Mesendoderm (in vitro differentiated cells): ENCODE data around the gene PTGDR2.

Source experiments
- DNase-seq: peaks from one replicate; pipeline ENCODE4 v3.0.0; 2013
- H2AK5ac ChIP-seq: 2 replicates; pipeline ENCODE4 v1.6.1; 2013; ENCODE audit warnings: low read length, inconsistent platforms
- H2BK120ac ChIP-seq: 2 replicates; pipeline ENCODE4 v1.6.1; 2013; ENCODE audit warnings: low read depth, mild to moderate bottlenecking, low read length, moderate library complexity, mixed read lengths
- H2BK15ac ChIP-seq: replicated peaks from 2 replicates; pipeline ENCODE4 v1.6.1; 2013; ENCODE audit warnings: low read depth, mild to moderate bottlenecking, moderate library complexity
- H2BK5ac ChIP-seq: 2 replicates; pipeline ENCODE4 v1.6.1; 2013; ENCODE audit warnings: low read length, inconsistent platforms
- H3K18ac ChIP-seq: 2 replicates; pipeline ENCODE4 v1.6.1; 2013; ENCODE audit warnings: mild to moderate bottlenecking, low read length, mixed read lengths
- H3K23ac ChIP-seq: one replicate; pipeline ENCODE4 v1.6.1; 2013; ENCODE audit warnings: low read length
- H3K27ac ChIP-seq: 2 replicates; pipeline ENCODE4 v1.5.1; 2013; ENCODE audit warnings: low read depth, mild to moderate bottlenecking, inconsistent platforms, low read length, moderate library complexity
- H3K27me3 ChIP-seq: 2 replicates; pipeline ENCODE4 v1.6.1; 2013; ENCODE audit warnings: low read length, control low read depth, mild to moderate bottlenecking, inconsistent platforms; ENCODE audit not compliant: insufficient read depth, poor library complexity
- H3K36me3 ChIP-seq: 2 replicates; pipeline ENCODE4 v1.6.1; 2013; ENCODE audit warnings: low read length, inconsistent platforms; ENCODE audit not compliant: control insufficient read depth, insufficient read depth
- H3K4ac ChIP-seq: one replicate; pipeline ENCODE4 v1.6.1; 2013; ENCODE audit warnings: low read depth, mild to moderate bottlenecking, low read length, moderate library complexity
- H3K4me1 ChIP-seq: 2 replicates; pipeline ENCODE4 v1.6.1; 2013; ENCODE audit warnings: low read depth, low read length, inconsistent platforms; ENCODE audit not compliant: control insufficient read depth
- H3K4me2 ChIP-seq: 2 replicates; pipeline ENCODE4 v1.6.1; 2013; ENCODE audit warnings: low read length
- H3K4me3 ChIP-seq: 2 replicates; pipeline ENCODE4 v1.5.1; 2013; ENCODE audit warnings: mild to moderate bottlenecking, low read length
- H3K56ac ChIP-seq: one replicate; pipeline ENCODE4 v1.6.1; 2013; ENCODE audit warnings: low read length
- H3K79me1 ChIP-seq: 2 replicates; pipeline ENCODE4 v1.6.1; 2013; ENCODE audit warnings: low read length, inconsistent platforms
- H3K79me2 ChIP-seq: 2 replicates; pipeline ENCODE4 v1.6.1; 2013; ENCODE audit warnings: mild to moderate bottlenecking, low read length; ENCODE audit not compliant: control insufficient read depth, insufficient read depth
- H3K9ac ChIP-seq: 2 replicates; pipeline ENCODE4 v1.6.1; 2013; ENCODE audit warnings: low read length, inconsistent platforms
- H4K5ac ChIP-seq: one replicate; pipeline ENCODE4 v1.6.1; 2013; ENCODE audit warnings: low read length
- H4K8ac ChIP-seq: one replicate; pipeline ENCODE4 v1.6.1; 2013; ENCODE audit warnings: low read depth, mild to moderate bottlenecking, control low read depth, low read length, moderate library complexity
- WGBS: extraction: QIAGEN DNeasy Blood & Tissue Kit; methylation state at CpG from one replicate; pipeline ENCODE4 v1.1.7; 2013; ENCODE audit warnings: low lambda C conversion rate, missing lambda C conversion rate; ENCODE audit not compliant: insufficient coverage; ENCODE audit errors: extremely low coverage; 5-methylcytosine and 5-hydroxymethylcytosine counted together

The PTGDR2 gene

DNA sequence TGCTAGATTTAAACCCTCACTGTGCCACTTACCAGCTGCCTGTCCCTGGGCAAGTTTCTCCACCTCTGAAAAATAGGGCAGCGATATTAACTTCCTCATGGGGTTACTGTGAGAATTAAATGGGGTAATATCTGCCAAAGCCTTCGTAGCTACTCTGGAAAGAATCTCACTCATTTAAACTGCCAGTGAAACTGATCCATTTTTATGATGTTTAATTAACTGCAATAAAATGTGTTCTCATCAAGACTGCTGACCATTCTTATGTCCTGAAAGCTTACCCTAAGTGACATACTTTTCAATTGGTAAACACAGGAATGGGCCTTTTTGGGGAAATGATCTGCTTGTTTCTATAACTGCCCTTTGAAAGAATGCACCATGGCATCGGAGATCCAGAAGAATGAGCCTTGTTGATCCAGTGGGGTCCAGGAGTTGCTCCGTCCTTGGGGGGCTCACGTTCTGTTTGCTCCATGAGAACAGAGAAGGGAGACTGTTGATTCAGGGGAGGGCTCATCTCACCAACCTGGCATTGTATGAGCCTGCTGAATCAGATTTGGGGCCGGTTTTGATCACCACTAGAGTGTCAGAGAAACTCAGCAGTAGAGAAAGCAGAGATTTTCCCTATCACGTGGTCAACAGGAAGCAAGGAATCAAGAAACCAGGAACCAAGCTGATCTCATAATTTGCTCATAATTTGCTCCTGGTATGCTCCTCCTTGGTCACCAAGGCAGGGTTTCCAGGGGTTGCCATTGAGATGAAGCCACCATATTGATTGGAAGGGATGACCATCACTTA lies 20.8 kb downstream of the PTGDR2 start:
- H4K5ac ChIP-seq, result no peak overlapping the region
- H3K36me3 ChIP-seq, result no peaks in the 10 kb centered on the region
- H3K56ac ChIP-seq, result no peak overlapping the region
- no peak overlapping the region for H2AK5ac ChIP-seq
- no peak overlapping the region for H4K8ac ChIP-seq
- H3K27ac ChIP-seq, result no peak overlapping the region
- no peaks in the 10 kb centered on the region for H3K79me2 ChIP-seq
- no CpG with 5 or more reads among the region's 7 CpGs for WGBS
- H3K9ac ChIP-seq, result no peak overlapping the region
- no peak overlapping the region for H3K18ac ChIP-seq
- H2BK120ac ChIP-seq, result no peak overlapping the region
- H3K4me2 ChIP-seq, result no peak overlapping the region
- H3K4me3 ChIP-seq, result no peak overlapping the region
- H2BK15ac ChIP-seq, result no peak overlapping the region
- no peak overlapping the region for H3K4ac ChIP-seq
- H3K23ac ChIP-seq, result no peak overlapping the region
- peaks cover 2% of the 10 kb centered on the region for H3K4me1 ChIP-seq
- no peaks in the 10 kb centered on the region for H3K79me1 ChIP-seq
- H3K27me3 ChIP-seq, result no peaks in the 10 kb centered on the region
- no peak overlapping the region for H2BK5ac ChIP-seq
- no peak for DNase-seq

DNA sequence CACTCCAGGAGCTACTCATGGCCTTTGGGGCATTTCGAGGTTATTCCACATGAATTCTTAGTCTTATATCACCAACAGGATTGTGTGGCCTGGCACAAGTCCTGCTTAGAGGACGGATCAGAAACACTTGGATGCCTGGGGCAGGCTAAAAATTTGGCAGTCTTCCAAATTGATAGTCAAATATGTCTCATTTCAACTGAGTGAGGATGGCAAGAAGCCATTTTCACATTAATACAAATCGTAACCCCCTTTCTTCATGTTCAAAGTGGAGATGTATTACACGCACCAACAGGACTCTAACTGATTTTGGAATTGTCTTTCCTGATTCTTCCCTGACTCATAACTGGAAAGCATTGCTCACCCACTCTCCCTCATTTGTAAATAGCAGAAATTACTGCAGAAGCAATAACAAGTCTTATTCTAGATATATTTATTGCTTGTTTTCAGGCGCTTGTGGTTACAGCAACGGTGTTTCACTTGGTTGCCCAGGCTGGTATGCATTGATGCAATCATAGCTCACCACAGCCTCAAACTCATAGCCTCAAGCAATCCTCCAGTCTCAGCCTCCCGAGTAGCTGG lies 24.2 kb downstream of the PTGDR2 start:
- Histone ChIP-seq H2BK5ac (no peak overlapping the region), H4K8ac (no peak overlapping the region), H3K79me2 (no peaks in the 10 kb centered on the region), H3K56ac (no peak overlapping the region), H4K5ac (no peak overlapping the region), H3K4me1 (no peaks in the 10 kb centered on the region), H3K23ac (no peak overlapping the region), H3K36me3 (no peaks in the 10 kb centered on the region), H3K79me1 (no peaks in the 10 kb centered on the region), H3K4ac (no peak overlapping the region), H2AK5ac (no peak overlapping the region), H3K4me2 (no peak overlapping the region), H2BK15ac (no peak overlapping the region), H3K27me3 (no peaks in the 10 kb centered on the region), H3K18ac (no peak overlapping the region), H3K4me3 (no peak overlapping the region), H2BK120ac (no peak overlapping the region), H3K9ac (no peak overlapping the region), H3K27ac (no peak overlapping the region)
- no CpG with 5 or more reads among the region's 7 CpGs for WGBS
- no peak for DNase-seq

DNA sequence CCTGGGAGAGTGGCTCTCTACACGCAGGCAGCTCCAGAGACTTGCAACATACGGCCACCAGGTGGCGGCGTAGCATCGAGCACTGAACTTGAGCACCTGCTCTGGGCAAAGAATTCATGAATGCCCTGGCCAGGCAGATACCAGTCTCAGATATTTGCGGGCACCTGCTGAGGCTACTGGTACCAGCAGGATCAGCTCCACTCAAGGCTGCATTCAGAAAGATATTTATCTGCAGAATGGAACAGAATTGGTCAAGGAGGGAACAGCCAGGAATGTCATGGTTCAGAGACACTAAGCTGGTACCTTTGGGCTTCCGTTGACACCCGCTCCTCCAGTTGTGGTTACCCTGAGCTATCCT lies 24.6 kb downstream of the PTGDR2 start:
- peak; percentile 69 for DNase-seq
- no CpG with 5 or more reads among the region's 8 CpGs for WGBS
- no peak overlapping the region for H3K18ac ChIP-seq
- H3K56ac ChIP-seq, result no peak overlapping the region
- H4K5ac ChIP-seq, result no peak overlapping the region
- no peak overlapping the region for H3K4ac ChIP-seq
- no peaks in the 10 kb centered on the region for H3K79me2 ChIP-seq
- no peaks in the 10 kb centered on the region for H3K79me1 ChIP-seq
- no peak overlapping the region for H3K4me2 ChIP-seq
- no peak overlapping the region for H4K8ac ChIP-seq
- no peak overlapping the region for H2BK120ac ChIP-seq
- H3K9ac ChIP-seq, result no peak overlapping the region
- H3K23ac ChIP-seq, result no peak overlapping the region
- no peak overlapping the region for H2BK5ac ChIP-seq
- no peaks in the 10 kb centered on the region for H3K4me1 ChIP-seq
- H2BK15ac ChIP-seq, result no peak overlapping the region
- H3K4me3 ChIP-seq, result no peak overlapping the region
- H3K27ac ChIP-seq, result no peak overlapping the region
- no peaks in the 10 kb centered on the region for H3K36me3 ChIP-seq
- H3K27me3 ChIP-seq, result no peaks in the 10 kb centered on the region
- no peak overlapping the region for H2AK5ac ChIP-seq

DNA sequence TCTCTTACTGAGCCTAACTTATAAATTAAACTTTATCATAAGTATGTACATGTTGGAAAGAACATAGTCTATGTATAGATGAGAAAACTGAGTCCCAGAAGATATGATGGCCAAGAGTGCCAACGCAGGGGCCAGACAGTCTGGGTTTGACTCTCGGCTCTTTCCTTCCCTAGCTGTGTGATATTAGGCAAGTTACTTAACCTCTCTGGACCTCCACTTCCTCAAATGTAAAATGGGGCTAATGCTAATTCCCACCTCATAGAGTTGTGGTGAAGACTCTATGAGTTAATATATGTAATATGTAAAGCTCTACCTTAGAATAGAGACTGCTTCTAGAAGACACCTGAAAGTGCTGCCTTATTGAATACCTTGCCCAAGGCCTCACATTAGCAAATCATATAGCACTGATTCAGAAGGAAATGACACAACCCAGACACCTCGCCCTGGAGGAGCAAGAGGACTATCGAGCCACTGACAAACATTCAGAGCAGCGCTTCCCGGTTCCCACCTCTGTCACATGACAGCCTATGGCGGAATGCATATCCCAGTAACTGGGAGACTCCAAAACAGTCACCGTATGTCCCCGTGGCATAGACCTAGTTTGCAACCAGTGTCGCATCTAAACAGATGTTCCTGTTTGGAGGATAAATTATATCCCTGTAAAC lies 25.1 kb downstream of the PTGDR2 start:
- no peak overlapping the region for H3K18ac ChIP-seq
- H3K36me3 ChIP-seq, result no peaks in the 10 kb centered on the region
- H3K23ac ChIP-seq, result no peak overlapping the region
- no peak overlapping the region for H3K4ac ChIP-seq
- no peak overlapping the region for H2BK120ac ChIP-seq
- no peaks in the 10 kb centered on the region for H3K79me1 ChIP-seq
- no peak overlapping the region for H4K8ac ChIP-seq
- no peak overlapping the region for H4K5ac ChIP-seq
- H2BK5ac ChIP-seq, result no peak overlapping the region
- no peak overlapping the region for H3K56ac ChIP-seq
- H3K4me2 ChIP-seq, result no peak overlapping the region
- no peak overlapping the region for H2AK5ac ChIP-seq
- H3K9ac ChIP-seq, result no peak overlapping the region
- H3K4me1 ChIP-seq, result no peaks in the 10 kb centered on the region
- DNase-seq, result no peak
- no peaks in the 10 kb centered on the region for H3K27me3 ChIP-seq
- no peak overlapping the region for H3K27ac ChIP-seq
- no peaks in the 10 kb centered on the region for H3K79me2 ChIP-seq
- H2BK15ac ChIP-seq, result no peak overlapping the region
- WGBS, result no CpG with 5 or more reads among the region's 10 CpGs
- H3K4me3 ChIP-seq, result no peak overlapping the region

DNA sequence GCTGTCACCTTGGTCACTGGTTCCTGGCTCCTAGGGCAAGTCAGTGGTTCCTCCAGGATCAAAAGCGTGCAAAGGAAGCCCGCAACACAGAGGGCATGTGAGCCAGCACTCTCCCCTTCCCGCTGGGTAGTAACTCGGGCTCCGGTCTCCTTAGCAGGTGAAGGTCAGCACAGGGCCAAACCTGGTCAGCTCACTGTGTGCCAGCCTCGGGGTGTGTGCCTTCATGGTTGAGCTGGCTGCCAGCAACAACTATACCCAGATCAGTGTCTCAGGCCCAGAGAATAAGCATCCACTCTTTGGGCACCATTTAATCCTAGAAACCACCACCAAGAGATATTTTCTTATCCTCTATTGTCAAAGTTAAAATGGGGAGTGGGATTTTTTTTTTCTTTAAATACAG lies 30.0 kb downstream of the PTGDR2 start:
- Histone ChIP-seq H3K18ac (no peak overlapping the region), H3K36me3 (no peaks in the 10 kb centered on the region), H3K27ac (no peak overlapping the region), H3K4me3 (no peak overlapping the region), H2BK120ac (no peak overlapping the region), H2AK5ac (no peak overlapping the region), H4K5ac (no peak overlapping the region), H3K23ac (no peak overlapping the region), H3K4me2 (no peak overlapping the region), H2BK5ac (no peak overlapping the region), H3K79me1 (no peaks in the 10 kb centered on the region), H3K27me3 (no peaks in the 10 kb centered on the region), H3K4me1 (no peaks in the 10 kb centered on the region), H3K9ac (no peak overlapping the region), H3K4ac (no peak overlapping the region), H2BK15ac (no peak overlapping the region), H3K79me2 (no peaks in the 10 kb centered on the region), H3K56ac (no peak overlapping the region), H4K8ac (no peak overlapping the region)
- no peak for DNase-seq
- no CpG with 5 or more reads among the region's 6 CpGs for WGBS
